Suprapubic skin (tissue), 3 donors: ENCODE results near the gene SMC3.

ENCODE experiments used
- POLR2AphosphoS5 ChIP-seq, 3 donors: sonication (generic); formaldehyde crosslinking; IDR thresholded peaks; one replicate each; pipeline ENCODE4 v1.6.1; 2017; ENCODE audit warnings: antibody characterized with exemption in 3 of 3
- TF ChIP-seq, protein P1 (sequence below), 2 donors: fragments of 200-600 bp in 1 of 2; fragments of 450-650 bp in 1 of 2; sonication (generic) in 1 of 2; IDR thresholded peaks; one replicate each; pipeline ENCODE4 v1.5.1; 2016 to 2019; ENCODE audit warnings: antibody characterized with exemption in 2 of 2, mild to moderate bottlenecking in 1 of 2, moderate library complexity in 1 of 2

GRCh38 chr10:110618230-110618610, 50.7 kb downstream of the SMC3 start:
- TF ChIP-seq, protein P1, sequence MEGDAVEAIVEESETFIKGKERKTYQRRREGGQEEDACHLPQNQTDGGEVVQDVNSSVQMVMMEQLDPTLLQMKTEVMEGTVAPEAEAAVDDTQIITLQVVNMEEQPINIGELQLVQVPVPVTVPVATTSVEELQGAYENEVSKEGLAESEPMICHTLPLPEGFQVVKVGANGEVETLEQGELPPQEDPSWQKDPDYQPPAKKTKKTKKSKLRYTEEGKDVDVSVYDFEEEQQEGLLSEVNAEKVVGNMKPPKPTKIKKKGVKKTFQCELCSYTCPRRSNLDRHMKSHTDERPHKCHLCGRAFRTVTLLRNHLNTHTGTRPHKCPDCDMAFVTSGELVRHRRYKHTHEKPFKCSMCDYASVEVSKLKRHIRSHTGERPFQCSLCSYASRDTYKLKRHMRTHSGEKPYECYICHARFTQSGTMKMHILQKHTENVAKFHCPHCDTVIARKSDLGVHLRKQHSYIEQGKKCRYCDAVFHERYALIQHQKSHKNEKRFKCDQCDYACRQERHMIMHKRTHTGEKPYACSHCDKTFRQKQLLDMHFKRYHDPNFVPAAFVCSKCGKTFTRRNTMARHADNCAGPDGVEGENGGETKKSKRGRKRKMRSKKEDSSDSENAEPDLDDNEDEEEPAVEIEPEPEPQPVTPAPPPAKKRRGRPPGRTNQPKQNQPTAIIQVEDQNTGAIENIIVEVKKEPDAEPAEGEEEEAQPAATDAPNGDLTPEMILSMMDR (IDR thresholded peaks at IDR 0.05): no peak
- no peak for TF ChIP-seq POLR2AphosphoS5 (IDR thresholded peaks at IDR 0.05)
